Fibroblast of mammary gland (primary cell): Measurements from ENCODE around the gene ZNF638.

ENCODE experiments used
- DNase-seq: peaks from one replicate; pipeline ENCODE4 v3.0.0-alpha.2; 2010; ENCODE audit warnings: low read depth
- H3K4me3 ChIP-seq: 2 replicates; pipeline ENCODE4 v1.5.1; 2011; ENCODE audit warnings: low read depth, mild to moderate bottlenecking, low read length, moderate library complexity; ENCODE audit not compliant: control insufficient read depth
- CTCF ChIP-seq: conservative IDR thresholded peaks from 2 replicates; pipeline ENCODE4 v1.5.1; 2011; ENCODE audit warnings: low read depth, low read length, inconsistent platforms; ENCODE audit not compliant: control insufficient read depth, insufficient read depth

ZNF638 gene

DNA sequence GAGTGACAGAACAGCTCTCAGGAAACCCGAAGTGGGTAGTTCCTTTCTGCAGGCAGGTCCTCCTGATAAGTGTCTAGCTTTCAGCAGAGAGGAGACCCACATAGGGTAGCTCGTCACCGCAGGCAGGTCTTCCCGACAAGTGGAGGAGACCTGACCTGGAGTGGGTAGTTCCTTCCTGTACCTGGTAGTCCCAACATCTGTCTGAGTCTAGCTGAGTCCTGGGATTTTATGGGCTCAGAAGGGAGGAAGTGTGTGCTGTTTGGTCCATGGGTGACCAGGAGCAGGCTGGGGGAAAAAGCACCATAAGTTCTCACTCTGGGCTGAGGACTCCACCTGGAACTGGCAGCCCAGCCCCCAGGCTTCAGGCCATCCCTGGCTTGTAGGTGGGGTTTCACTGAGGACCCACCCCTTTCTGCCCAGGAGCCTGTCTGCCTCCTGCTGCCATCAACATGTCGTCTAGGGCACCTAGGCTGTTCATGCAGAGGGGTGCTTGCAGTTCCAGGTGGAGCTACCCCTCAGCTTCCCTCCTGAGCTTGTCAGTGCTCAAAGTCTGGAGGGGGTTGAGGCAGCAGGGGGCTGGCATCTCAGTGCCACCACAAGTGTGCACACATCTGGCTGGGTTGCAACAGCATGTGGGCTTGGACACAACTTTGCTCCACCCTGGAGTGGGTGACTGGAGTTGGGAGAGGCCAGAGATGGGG, 131.2 kb downstream of the ZNF638 start:
- no peak overlapping the region for H3K4me3 ChIP-seq
- DNase-seq: no peak
- TF ChIP-seq CTCF: no peak

- H3K4me3 ChIP-seq: no peak overlapping the region
- no peak for TF ChIP-seq CTCF
- no peak for DNase-seq
Measured at GRCh38 chr2:71463342-71463654, 131.7 kb downstream of the ZNF638 start.

DNA sequence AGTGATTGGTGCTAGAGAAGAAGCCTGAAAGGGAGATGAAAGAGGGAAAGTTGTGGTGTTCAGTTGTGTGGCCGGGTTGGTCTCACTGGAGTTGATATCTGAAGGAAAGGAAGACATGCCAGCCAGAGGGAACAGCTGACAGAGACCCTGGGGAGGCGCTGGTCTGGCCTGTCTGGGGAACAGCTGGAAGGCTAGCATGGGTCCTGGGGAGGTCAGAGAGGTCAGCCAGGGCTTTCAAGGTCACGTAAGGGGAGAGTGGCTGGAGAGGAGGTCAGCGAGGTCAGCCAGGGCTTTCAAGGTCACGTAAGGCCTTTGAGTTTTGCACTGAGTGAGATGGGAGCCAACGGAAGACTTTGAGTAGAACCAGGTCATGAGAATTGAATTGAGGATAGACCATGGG, 132.8 kb downstream of the ZNF638 start:
- TF ChIP-seq CTCF: no peak
- DNase-seq: no peak
- H3K4me3 ChIP-seq: no peak overlapping the region

GRCh38 chr2:71465356-71465755, 133.8 kb downstream of the ZNF638 start:
- no peak for DNase-seq
- no peak for TF ChIP-seq CTCF

GRCh38 chr2:71465961-71466300, 134.3 kb downstream of the ZNF638 start:
- H3K4me3 ChIP-seq: no peak overlapping the region
- TF ChIP-seq CTCF: no peak
- no peak for DNase-seq

More at GRCh38 chr2:71465356-71465755, 133.8 kb downstream of the ZNF638 start:
- H3K4me3 ChIP-seq: no peak overlapping the region

DNA sequence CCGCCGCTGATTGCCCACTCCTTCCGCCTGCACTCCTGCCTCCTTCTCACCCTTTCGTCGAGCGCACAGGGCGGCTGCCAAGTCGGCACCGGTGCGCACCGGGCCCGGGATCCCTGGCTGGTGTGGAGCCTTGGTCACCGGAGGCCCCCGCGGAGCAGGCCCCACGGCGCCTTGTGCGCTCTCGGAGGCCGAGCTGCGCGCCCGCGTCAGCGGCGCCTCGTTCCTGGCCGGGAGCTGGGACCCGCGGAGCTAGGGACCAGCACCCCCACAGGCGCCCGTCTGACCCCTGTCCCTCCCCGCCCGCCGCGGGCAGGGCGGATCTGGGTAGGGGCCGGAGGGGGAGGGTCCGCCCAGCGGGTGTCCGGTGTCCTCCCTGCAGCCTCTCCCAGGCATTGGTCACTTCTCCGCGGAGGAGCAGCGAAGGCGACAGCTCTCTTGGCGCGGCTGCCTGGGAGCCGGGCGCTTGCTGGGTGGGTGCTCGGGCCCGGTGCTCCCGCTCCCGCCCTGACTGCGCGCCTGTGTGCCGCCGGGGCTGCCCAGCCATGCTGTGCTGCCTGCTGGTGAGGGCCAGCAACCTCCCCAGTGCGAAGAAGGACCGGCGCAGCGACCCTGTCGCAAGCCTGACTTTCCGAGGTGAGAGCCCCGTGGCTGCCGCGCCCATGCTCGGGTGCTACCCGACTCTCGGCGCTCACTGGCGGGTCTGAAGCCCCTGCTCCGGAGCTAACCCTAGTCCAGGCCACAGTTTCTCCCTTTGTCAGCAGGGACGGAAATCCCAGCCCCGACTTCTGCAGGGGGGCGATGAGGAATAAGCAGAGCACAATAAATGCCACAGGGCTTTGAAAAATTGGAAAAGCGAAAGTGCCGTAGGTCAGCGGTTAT, 135.0 kb downstream of the ZNF638 start:
- peak; percentile 4 for DNase-seq
- H3K4me3 ChIP-seq: peak overlapping the region; percentile 48
- TF ChIP-seq CTCF: no peak
